HAP-1 (cell line): ENCODE data around the gene RNASET2.

Source experiments
- DNase-seq, 2 experiments: peaks; one replicate each; pipeline ENCODE4 v3.0.0-alpha.2; 2016 to 2020; ENCODE audit warnings: low spot score in 2 of 2
- H3K27me3 ChIP-seq: fragments of 250-450 bp; sonication (Bioruptor Pico); 2 replicates; pipeline ENCODE4 v1.5.1; 2020; ENCODE audit warnings: low read depth, mild to moderate bottlenecking, moderate library complexity
- H3K36me3 ChIP-seq: fragments of 250-450 bp; sonication (Bioruptor Pico); replicated peaks from 2 replicates; pipeline ENCODE4 v1.5.1; 2020; ENCODE audit warnings: mild to moderate bottlenecking
- H3K4me1 ChIP-seq: fragments of 250-450 bp; sonication (Bioruptor Pico); 2 replicates; pipeline ENCODE4 v1.5.1; 2020; ENCODE audit warnings: mild to moderate bottlenecking
- H3K4me3 ChIP-seq: fragments of 250-450 bp; sonication (Bioruptor Pico); 2 replicates; pipeline ENCODE4 v1.5.1; 2020; ENCODE audit warnings: mild to moderate bottlenecking, moderate library complexity
- H3K9me3 ChIP-seq: fragments of 250-450 bp; sonication (Bioruptor Pico); 2 replicates; pipeline ENCODE4 v1.5.1; 2020; ENCODE audit warnings: mild to moderate bottlenecking, moderate library complexity
- in situ Hi-C: fragments of 300-500 bp; cut with MboI; formaldehyde crosslinking; loops from 3 replicates; pipeline ENCODE4 v1.14.3; 2020; ENCODE audit warnings: low sequenced_read_pairs, inconsistent platforms, mixed read lengths

RNASET2 gene

DNA sequence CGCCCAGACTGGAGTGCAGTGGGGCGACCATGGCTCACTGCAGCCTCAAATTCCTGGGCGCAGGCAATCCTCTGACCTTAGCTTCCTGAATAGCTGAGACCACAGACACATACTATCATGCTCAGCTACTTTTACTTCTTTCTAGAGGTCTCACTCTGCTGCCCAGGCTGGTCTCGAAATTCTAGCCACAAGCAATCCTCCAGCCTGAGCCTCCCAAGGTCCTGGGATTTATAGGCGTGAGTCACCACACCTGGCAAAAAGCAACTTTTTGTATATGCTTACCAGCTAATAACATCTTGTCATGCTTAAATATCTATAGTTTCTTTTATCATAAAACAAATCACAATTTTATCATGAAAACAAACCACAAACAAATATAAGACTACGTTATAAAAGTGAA lies 23.0 kb downstream of the RNASET2 start:
- H3K27me3 ChIP-seq, result no peaks in the 10 kb centered on the region
- in situ Hi-C loops, result no loop called here
- DNase-seq, result no peak
- peaks cover 18% of the 10 kb centered on the region for H3K36me3 ChIP-seq
- H3K4me1 ChIP-seq, result peaks cover 2% of the 10 kb centered on the region; the same call in 1 of the 2 replicates
- H3K9me3 ChIP-seq, result no peaks in the 10 kb centered on the region
- no peak overlapping the region for H3K4me3 ChIP-seq

DNA sequence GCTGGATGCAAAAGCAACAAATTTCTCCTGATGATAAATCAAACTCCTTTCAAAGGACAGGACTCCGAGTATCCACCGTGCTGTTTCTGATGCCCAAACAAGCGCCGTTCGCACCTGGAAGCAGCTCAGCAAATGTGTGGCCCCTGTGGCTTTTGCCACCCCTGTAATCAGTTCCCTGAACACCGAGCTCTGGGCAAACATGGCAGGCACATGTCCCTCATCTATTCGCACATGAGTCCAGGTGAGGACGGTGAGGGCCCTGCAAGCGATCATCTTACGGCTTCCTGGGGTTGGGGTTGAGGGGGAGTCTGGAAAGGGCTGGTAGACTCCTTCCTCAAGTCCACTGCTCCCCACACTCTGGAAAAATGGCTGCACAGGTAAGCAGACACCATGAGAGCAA lies 23.7 kb downstream of the RNASET2 start:
- Histone ChIP-seq H3K4me3 (no peak overlapping the region), H3K9me3 (no peaks in the 10 kb centered on the region), H3K4me1 (peaks cover 8% of the 10 kb centered on the region), H3K27me3 (no peaks in the 10 kb centered on the region), H3K36me3 (peaks cover 10% of the 10 kb centered on the region; the same call in 1 of the 2 replicates)
- in situ Hi-C loops, result no loop called here
- DNase-seq, result no peak

DNA sequence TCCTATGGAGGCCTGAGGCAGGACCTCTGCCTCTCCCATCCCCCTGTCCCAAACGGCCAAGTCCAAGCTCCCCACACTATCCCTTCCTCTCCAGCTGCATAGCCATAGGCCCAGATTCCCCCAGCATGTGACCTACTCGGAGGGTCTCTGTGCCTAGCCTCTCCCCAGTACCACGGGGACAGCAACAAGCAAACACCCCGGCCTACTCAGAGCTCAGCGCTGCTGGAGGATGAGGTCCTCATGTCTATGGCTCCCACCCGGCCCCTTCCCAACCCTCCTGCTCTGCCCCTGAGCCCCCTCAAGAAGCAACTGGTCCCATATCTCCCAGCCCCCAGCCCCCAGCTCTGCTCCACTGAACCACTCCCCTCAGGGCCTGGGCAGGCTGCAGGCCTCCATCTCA lies 24.2 kb downstream of the RNASET2 start:
- Histone ChIP-seq H3K36me3 (peaks cover 7% of the 10 kb centered on the region; the same call in 1 of the 2 replicates), H3K9me3 (no peaks in the 10 kb centered on the region), H3K4me1 (peaks cover 11% of the 10 kb centered on the region), H3K27me3 (no peaks in the 10 kb centered on the region), H3K4me3 (no peak overlapping the region)
- in situ Hi-C loops, result no loop called here
- DNase-seq, result no peak

DNA sequence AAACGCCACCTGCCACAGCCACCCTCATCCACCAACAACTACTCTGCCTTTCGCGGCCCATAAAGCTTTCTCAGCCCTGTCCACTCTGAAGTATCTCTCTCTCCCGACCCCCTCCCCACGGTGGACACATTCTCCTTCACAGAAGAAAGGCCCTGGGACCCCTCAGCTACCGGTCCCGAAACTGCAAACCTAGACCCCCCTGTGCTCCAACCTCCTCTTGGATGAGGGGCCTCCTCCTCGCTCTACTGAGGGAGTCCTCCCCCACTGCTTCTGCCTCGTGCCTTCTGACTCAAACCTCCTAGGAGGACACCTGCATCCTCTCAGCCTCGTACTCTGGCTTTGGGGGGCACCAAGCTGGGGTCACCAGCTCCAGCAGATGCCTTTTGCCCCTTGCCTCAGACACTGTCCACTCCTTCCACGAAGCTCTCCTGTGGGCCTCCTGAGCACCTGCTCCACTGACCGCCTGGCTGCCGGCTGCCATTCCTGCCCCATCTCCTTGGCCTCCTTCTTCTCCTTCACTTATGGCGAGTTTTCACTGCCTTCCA lies 24.9 kb downstream of the RNASET2 start:
- DNase-seq, result no peak
- no peaks in the 10 kb centered on the region for H3K27me3 ChIP-seq
- H3K4me1 ChIP-seq, result peaks cover 12% of the 10 kb centered on the region
- peaks cover 7% of the 10 kb centered on the region; the same call in 1 of the 2 replicates for H3K36me3 ChIP-seq
- no peak overlapping the region for H3K4me3 ChIP-seq
- no peaks in the 10 kb centered on the region for H3K9me3 ChIP-seq
- in situ Hi-C loops, result no loop called here

DNA sequence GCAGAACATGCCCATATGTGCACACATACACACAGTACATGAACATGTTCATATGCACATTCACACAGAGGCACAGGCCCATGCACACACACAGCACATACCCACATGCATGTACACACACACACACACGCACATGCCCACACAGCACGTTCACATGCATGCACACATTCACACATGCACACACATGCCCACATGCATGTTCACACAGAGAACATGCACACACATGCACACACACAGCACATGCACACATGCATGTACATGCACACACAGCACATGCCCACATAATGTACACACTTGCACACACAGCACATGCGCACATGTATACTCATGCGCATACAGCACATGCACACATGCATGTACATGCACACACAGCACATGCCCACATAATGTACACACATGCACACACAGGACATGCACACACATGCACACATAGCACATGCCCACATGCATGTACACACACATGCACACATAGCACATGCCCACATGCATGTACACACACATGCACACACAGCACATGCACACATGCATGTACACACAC lies 25.9 kb downstream of the RNASET2 start:
- Histone ChIP-seq H3K36me3 (peaks cover 7% of the 10 kb centered on the region; the same call in 1 of the 2 replicates), H3K4me1 (peaks cover 12% of the 10 kb centered on the region), H3K27me3 (no peaks in the 10 kb centered on the region), H3K4me3 (no peak overlapping the region), H3K9me3 (no peaks in the 10 kb centered on the region)
- in situ Hi-C loops, result no loop called here
- DNase-seq, result no peak

DNA sequence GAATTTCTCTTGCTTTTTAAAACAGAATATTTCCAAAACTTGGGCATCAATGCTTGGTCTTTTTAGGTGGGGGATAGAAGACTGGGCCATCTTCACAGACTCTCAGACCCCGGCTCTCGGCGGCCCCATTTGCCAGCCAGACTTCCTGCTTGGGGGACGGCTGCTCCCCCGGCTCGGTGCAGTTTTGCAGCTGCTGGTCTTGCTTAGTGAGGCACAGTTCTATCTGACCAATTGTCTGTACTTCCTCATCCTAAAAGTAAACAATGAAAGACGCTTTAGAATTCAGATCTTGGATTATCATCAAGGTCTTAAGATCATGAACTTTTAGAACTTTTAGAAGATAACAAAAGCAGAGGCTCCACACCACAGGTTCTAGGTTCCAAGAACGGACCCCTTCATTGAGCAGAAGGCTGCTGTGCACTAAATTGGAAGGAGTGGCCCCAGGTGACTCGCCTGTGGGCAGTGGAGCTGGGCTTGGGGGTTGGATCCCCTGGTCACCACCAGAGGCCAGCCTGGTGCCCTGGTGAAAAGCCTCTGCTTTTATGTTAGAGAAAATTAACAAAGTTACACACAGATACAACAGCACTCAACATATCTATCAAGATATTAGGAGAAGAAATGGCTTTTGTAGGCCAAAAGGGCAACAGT lies 26.7 kb downstream of the RNASET2 start:
- Histone ChIP-seq H3K9me3 (no peaks in the 10 kb centered on the region), H3K36me3 (peaks cover 5% of the 10 kb centered on the region; the same call in 1 of the 2 replicates), H3K4me3 (no peak overlapping the region), H3K27me3 (no peaks in the 10 kb centered on the region), H3K4me1 (peaks cover 12% of the 10 kb centered on the region)
- in situ Hi-C loops, result no loop called here
- DNase-seq, result no peak

DNA sequence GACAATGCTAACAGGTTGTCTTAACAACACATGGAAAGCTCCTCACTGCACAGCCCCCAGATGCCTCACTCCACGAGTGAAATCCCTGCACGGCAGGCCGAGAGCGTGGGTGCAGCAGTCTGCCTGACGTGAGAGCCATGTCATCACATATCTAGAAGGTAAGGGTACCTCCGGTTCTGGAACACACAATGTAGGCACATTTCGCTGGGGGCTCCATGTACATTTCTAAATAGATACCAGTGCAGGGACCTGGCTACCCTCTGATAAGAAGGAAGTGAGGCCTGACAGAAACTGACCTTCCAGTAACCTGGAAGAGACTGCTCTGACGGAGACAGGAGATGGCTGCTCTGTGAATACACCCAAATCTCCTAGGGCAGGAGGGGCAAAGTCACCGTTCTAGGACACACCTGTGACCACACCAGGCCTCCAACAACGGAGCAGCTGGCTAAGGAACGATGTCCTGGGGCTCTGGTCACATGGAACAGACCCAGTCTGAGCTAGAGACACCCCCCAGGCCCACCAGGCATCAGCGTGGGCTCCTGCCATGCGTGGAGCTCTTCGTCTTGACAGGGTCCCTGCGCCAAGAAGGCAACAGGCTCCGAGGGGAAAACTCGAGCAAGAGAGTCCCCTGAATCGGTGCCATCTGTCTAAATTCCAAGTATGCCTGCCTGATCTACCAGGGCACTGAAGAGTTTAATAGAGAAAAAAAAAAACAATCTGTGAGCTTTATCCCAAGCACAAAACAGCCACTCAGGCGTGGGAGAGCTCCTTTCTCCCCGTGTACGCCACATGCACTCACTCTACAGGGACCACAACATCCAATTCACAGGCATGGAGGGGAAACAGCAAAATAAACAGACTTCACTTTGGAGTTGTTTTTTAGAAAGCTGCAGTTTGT lies 27.5 kb downstream of the RNASET2 start:
- Histone ChIP-seq H3K27me3 (no peaks in the 10 kb centered on the region), H3K4me3 (no peak overlapping the region), H3K9me3 (no peaks in the 10 kb centered on the region), H3K36me3 (no peaks in the 10 kb centered on the region; the same call in 1 of the 2 replicates), H3K4me1 (peaks cover 12% of the 10 kb centered on the region)
- in situ Hi-C loops, result no loop called here
- DNase-seq, result no peak

DNA sequence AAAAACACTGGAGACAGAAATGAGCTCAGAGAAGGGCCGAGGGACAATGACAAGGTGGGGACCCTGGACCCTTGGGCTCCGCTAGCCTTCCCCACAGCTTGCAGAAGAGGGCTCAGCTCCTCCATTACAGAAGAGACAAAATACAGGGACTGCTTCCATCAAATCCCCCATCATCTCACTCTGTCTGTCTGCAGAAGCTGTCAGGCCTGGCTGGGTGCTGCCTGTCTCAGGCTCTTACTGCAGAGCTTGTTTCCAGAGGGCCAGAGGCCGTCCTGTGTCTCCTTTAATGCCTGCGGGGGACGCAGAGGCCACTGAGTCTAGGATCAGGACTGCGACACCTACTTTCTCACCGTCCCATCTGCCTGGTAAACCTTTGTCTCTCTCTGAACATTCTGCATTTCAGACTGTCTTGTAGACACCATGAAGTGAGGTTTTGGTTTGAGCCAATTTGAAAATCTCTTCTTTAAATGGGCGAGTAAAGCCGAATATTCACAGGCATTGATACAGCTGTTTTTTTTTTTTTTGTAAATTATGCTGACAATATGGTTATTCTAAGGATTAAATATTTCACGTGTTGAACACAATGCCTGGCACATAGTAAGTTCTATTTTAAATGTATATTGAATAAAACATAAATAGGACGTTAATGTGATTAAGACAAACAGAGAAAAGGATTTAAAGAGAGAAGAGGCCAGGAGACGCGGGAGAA lies 28.3 kb downstream of the RNASET2 start:
- no peak overlapping the region for H3K4me3 ChIP-seq
- peaks cover 12% of the 10 kb centered on the region for H3K4me1 ChIP-seq
- H3K27me3 ChIP-seq, result no peaks in the 10 kb centered on the region
- in situ Hi-C loops, result no loop called here
- no peak for DNase-seq
- H3K36me3 ChIP-seq, result no peaks in the 10 kb centered on the region; the same call in 1 of the 2 replicates
- H3K9me3 ChIP-seq, result no peaks in the 10 kb centered on the region

DNA sequence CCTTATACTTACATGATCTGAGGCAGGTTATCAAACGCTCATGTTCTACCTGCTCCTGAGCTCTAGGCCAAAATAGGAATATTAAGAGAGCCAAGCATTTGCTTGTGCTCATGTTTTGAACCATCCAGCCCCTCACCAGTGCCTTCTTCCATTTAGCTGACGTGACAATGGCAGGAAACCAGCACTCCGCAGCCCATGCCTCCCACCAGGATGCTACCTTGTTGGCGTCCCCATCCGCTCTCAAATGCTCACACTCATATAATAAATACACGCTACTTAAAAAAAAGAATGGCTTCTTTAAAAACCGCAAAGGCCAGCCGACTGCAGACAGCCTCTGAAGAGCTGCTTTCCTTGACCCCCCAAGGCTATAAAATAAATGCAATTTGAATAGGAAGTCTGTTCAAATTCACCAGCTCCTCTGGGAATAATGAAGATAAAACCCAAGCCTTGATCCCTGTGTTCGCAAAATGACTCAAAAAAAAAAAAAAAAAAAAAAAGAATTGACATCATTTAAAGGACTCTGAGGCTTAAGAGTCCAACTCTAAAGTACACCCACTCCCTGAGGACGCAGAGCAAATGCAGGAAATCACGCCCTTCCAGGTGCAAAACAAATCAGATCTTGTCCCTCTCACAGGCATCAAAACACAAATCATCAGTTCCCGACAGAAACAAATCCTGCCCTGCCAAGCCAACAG lies 29.0 kb downstream of the RNASET2 start:
- peaks cover 12% of the 10 kb centered on the region for H3K4me1 ChIP-seq
- no peaks in the 10 kb centered on the region; the same call in 1 of the 2 replicates for H3K36me3 ChIP-seq
- no peak overlapping the region for H3K4me3 ChIP-seq
- H3K9me3 ChIP-seq, result no peaks in the 10 kb centered on the region
- DNase-seq, result peak; percentile 31 to 68
- no peaks in the 10 kb centered on the region for H3K27me3 ChIP-seq
- in situ Hi-C loops, result no loop called here

DNA sequence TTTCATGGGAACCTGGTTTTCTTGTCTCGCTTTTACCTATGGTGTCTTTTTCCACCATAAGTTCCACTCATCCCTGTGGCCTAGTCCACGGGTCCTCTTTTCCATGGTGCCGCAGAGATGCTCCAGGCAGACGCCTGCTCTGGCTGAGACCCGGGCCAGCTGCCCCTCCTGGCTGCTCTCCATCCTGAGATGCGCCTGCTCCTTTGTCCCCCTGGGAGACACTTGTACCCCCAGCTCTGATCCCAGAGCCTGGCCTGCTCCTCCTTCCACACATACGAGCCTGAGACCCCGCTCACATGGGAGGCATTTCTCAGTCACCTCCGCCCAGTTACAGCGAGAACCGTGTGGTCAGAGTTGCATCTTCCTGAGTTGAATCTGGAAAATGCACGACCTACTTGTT lies 29.6 kb downstream of the RNASET2 start:
- Histone ChIP-seq H3K27me3 (no peaks in the 10 kb centered on the region), H3K9me3 (no peaks in the 10 kb centered on the region), H3K4me3 (no peak overlapping the region), H3K36me3 (no peaks in the 10 kb centered on the region; the same call in 1 of the 2 replicates), H3K4me1 (peaks cover 12% of the 10 kb centered on the region)
- DNase-seq, result no peak
- in situ Hi-C loops, result no loop called here

DNA sequence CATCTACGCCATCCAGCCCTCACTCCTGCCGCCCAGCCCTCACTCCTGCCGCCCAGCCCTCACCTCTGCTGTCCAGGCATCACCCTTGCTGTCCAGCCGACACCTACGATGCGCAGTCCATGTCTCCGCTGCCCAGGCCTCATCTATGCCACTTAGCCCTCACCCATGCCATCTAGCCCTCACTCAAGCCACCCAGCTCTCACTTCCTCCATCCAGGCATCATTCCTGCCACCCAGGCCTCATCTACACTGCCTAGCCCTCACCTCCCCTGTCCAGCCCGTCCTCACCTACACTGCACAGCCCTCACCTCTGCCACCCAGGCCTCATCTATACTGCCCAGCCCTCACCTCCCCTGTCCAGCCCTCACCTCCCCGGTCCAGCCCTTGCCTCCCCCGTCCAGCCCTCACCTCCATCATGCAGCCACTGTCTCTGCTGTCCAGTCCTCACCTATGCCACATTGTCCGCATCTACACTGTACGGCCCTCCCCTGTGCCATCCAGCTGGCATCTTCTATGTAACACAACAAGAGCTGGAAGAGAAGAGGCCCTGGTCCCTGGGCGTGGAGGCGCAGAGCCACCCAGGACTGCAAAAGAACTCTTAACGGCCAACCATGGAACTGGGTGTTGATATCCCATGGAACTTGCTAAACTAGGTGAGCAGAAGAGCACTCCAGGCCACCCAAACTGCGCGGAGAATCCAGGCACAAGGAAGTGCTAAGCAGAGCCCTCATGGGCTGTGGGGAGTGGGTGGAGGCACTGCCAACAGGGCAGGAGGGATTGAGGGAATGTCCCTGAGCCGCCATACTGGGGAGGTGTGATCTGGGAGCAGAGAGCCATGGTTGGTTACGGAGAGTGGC lies 31.0 kb downstream of the RNASET2 start:
- DNase-seq, result no peak
- Histone ChIP-seq H3K4me1 (peaks cover 12% of the 10 kb centered on the region), H3K4me3 (no peak overlapping the region), H3K36me3 (no peaks in the 10 kb centered on the region; the same call in 1 of the 2 replicates), H3K9me3 (no peaks in the 10 kb centered on the region), H3K27me3 (no peaks in the 10 kb centered on the region)
- in situ Hi-C loops, result no loop called here

DNA sequence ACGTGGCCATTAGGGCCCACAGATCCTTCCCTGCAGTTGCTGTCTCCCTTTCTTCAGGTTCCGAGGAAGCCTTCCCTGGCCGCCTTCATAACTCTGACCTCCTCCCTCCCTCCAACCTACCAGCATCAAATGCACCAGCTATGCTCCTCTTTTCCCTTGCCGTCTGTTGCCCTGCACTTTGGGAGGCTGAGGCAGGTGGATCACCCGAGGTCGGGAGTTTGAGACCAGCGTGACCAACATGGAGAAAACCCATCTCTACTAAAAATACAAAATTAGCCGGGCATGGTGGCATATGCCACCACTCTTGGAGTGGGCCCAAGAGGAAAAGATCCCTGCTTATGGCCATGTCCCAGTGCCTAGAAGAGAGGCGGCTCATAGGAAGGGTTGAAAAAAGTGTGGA lies 31.8 kb downstream of the RNASET2 start:
- peaks cover 12% of the 10 kb centered on the region for H3K4me1 ChIP-seq
- no peaks in the 10 kb centered on the region for H3K27me3 ChIP-seq
- H3K4me3 ChIP-seq, result no peak overlapping the region
- H3K36me3 ChIP-seq, result no peaks in the 10 kb centered on the region; the same call in 1 of the 2 replicates
- H3K9me3 ChIP-seq, result no peaks in the 10 kb centered on the region
- in situ Hi-C loops, result no loop called here
- no peak for DNase-seq
